ENCODE data around the gene HCN2.

Gene HCN2

DNA sequence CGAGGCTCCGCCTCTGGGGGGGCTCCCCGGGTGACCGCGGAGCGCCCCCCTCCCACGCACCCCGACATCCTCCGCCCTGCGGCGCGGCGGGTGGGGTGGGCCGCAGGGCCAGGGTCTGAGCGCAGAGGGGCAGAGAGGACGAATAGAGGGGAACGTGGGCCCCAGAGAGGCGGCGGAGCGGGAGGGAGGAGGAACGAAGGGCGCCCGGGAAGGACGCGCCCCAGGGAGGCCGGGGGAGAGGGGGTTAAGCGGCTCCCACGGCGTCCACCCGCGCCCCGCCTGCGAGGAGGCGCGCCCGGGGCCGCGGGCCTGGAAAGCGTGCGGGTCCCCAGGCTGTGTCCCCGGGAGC lies 1.0 kb downstream of the HCN2 start:
- POLR2A ChIA-PET, result no interaction called here
- CTCF ChIA-PET, result no interaction called here
- TF ChIP-seq, protein P1, sequence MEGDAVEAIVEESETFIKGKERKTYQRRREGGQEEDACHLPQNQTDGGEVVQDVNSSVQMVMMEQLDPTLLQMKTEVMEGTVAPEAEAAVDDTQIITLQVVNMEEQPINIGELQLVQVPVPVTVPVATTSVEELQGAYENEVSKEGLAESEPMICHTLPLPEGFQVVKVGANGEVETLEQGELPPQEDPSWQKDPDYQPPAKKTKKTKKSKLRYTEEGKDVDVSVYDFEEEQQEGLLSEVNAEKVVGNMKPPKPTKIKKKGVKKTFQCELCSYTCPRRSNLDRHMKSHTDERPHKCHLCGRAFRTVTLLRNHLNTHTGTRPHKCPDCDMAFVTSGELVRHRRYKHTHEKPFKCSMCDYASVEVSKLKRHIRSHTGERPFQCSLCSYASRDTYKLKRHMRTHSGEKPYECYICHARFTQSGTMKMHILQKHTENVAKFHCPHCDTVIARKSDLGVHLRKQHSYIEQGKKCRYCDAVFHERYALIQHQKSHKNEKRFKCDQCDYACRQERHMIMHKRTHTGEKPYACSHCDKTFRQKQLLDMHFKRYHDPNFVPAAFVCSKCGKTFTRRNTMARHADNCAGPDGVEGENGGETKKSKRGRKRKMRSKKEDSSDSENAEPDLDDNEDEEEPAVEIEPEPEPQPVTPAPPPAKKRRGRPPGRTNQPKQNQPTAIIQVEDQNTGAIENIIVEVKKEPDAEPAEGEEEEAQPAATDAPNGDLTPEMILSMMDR (IDR thresholded peaks at IDR 0.05; ENCODE audit: control extremely low read depth, extremely low read depth, low read depth, missing control alignments), result no peak
- DNase-seq (ENCODE audit: extremely low spot score), result no peak

DNA sequence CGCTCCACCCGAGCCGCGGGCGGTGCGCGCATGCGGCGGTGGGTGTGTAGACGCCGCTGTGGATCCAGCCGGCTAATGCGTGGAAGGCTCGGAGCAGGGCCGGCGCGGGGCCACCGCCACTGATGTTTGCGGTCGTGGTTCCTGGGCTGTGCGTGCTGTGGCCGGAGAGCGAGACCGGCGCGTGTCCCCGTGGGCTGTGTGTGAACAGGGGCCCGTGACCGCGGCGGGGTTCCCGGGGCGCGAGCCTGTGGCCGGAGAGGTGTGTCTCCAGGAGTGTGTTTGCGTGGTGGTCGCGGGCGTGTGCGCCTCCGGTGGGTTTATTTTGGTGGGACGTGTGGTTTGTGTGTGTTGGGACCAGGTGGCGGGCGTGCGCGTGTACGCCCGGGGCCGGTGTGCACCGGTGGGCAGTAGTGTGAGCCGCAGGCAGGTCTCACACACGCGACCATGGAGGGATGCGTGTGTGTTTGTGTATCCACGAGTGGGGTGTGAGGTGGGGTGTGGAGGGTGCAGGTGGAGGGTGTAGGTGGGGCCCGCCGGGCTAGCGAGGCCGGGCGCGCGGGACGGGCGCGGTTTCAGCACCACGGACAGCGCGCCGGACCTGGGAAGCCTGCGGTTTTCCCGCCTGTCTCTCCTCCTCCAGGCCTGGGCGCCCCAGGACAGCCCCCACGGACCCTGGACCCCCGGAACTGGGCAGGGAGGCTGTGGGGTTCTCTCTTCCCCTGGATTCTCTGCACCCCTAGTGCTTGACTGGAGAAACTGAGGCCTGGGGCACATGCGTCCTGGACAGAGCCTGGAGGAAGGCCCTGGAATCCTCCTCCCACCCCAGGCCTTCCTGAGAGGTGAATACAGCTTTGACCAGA lies 1.6 kb downstream of the HCN2 start:
- no peak for DNase-seq (ENCODE audit: extremely low spot score)
- ChIA-PET POLR2A (no interaction called here), CTCF (no interaction called here)
- TF ChIP-seq, protein P1 (IDR thresholded peaks at IDR 0.05; ENCODE audit: control extremely low read depth, extremely low read depth, low read depth, missing control alignments), result no peak

DNA sequence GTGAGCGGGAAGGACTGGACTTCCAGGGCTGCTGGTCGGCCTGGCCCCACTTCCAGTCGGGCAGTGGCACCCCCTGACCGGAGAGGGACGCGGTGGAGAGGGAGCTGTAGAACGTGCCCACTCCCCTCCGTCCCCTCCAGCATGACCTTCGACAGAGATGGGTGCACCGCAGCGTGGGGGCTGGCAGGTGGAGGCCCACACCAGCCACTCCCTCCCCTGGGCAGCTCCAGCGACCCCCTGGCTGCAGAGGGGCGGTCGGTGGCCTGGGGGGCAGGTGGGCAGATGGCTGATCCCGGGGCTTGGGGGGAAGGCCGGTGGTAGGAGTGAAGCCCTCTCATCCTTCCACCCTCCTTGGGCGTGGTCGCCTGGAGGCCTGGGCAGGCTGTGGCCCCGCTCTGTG lies 2.4 kb downstream of the HCN2 start:
- TF ChIP-seq, protein P1 (IDR thresholded peaks at IDR 0.05; ENCODE audit: control extremely low read depth, extremely low read depth, low read depth, missing control alignments), result no peak
- no peak for DNase-seq (ENCODE audit: extremely low spot score)
- ChIA-PET CTCF (interaction anchor here (0.9 kb wide), 1 partner anchor 8 kb away, joined by 3 read pairs; no protein-coding TSS in a partner anchor), POLR2A (no interaction called here)

DNA sequence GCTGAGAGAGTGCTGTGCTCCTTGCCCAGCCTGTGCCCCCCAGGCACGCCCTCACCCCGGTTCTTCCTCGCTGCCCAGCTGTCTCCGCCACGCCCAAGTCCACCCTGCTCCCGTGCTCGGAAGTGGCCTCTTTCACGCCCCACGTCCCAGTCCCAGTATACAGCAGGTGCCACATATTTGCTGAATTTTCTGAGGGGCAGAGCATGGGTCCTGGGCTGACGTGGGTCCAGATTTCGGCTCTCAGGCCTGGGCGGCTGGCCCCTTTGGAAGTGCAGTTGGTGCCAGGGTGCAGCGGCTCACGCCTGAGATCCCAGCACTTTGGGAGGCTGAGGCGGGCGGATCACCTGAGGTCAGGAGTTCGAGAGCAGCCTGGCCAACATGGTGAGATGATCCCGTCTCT lies 3.4 kb downstream of the HCN2 start:
- no peak for DNase-seq (ENCODE audit: extremely low spot score)
- CTCF ChIA-PET, result interaction anchor here (0.9 kb wide), 1 partner anchor 9 kb away, joined by 3 read pairs; no protein-coding TSS in a partner anchor
- TF ChIP-seq, protein P1 (IDR thresholded peaks at IDR 0.05; ENCODE audit: control extremely low read depth, extremely low read depth, low read depth, missing control alignments), result no peak
- POLR2A ChIA-PET, result no interaction called here

DNA sequence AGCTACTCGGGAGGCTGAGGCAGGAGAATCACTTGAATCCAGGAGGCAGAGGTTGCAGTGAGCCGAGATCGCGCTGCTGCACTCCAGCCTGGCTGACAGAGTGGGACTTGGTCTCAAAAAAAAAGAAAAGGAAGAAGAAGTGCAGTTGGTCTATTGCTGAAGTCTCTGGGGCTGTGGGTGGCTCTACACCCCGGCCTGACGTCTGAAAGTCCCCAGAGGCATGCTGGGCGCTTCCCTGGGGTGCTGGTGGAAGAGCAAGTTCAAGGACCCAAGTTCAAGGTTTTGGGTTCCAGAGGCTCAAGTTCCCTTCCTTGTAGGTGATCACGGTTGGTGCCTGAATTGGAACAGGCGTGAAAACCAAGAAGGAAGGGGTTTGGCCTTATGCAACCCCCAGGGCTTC lies 3.8 kb downstream of the HCN2 start:
- ChIA-PET CTCF (no interaction called here), POLR2A (no interaction called here)
- no peak for DNase-seq (ENCODE audit: extremely low spot score)
- TF ChIP-seq, protein P1 (IDR thresholded peaks at IDR 0.05; ENCODE audit: control extremely low read depth, extremely low read depth, low read depth, missing control alignments), result no peak

DNA sequence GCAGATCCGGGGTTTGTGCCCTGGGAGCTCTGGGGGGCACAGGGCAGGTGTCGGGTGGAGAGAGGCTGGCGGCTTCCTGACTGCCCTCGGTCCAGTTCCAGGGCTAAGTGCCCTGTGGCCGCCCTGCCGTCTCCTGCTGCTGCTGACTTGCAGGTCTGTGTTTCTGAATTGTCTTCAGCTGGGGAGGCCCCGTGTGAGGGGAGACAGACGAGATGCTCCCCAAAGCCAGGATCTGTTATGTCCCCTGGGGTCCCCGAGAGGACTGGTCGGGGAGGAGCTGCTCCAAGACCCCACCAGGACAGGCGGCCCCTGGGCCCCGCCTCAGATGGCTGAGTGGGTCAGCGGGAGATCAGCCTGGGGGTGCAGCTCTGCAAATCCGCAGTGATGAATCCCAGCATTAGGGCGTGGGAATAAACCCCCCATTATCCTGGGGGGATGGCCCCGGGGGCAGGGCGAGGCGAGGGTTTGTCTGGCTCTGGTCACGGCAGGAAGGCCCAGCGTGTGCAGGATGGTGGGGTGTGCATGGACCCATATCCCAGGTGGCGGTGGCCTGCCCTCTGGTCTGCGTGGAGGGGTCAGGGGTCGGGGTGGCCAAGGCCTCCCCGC lies 4.7 kb downstream of the HCN2 start:
- POLR2A ChIA-PET, result no interaction called here
- CTCF ChIA-PET, result interaction anchor here (1.6 kb wide), 1 partner anchor 10 kb away, joined by 3 read pairs; no protein-coding TSS in a partner anchor
- no peak for DNase-seq (ENCODE audit: extremely low spot score)
- TF ChIP-seq, protein P1 (IDR thresholded peaks at IDR 0.05; ENCODE audit: control extremely low read depth, extremely low read depth, low read depth, missing control alignments), result no peak
